ENCODE data around the gene B4GALT1. TPM values are rescaled to one million over a fixed set of nuclear protein-coding genes. Genes with fewer than 3 reads are reported as not detected.

Gene B4GALT1
- total and polyA plus RNA-seq, 5 donors, result 24.7 to 137 (median 53.6) TPM

Other genes with a start within 250 kb of the B4GALT1 start
- gene APTX, start 165.7 kb downstream of the B4GALT1 start, total RNA-seq, result 10 to 100 TPM; 15.7 to 16.8 (median 16.3) TPM
- 17.1 TPM for gene APTX, start 165.7 kb downstream of the B4GALT1 start, polyA plus RNA-seq
- gene DNAJA1, start 142.1 kb downstream of the B4GALT1 start, total RNA-seq, result 100 to 1,000 TPM in 2 of 4 donors, 10 to 100 TPM in 2; 63.7 to 119 (median 91.2) TPM
- 72.2 TPM for gene DNAJA1, start 142.1 kb downstream of the B4GALT1 start, polyA plus RNA-seq
- gene SMU1, start 90.7 kb downstream of the B4GALT1 start, total RNA-seq, result 10 to 100 TPM; 16.6 to 17.3 (median 17.0) TPM
- gene SMU1, start 90.7 kb downstream of the B4GALT1 start, polyA plus RNA-seq, result 9.4 TPM
- not detected for gene SPINK4, start 72.8 kb upstream of the B4GALT1 start, total RNA-seq
- gene SPINK4, start 72.8 kb upstream of the B4GALT1 start, polyA plus RNA-seq, result not detected
- 100 to 1,000 TPM; 199 to 229 (median 206) TPM for gene BAG1, start 97.4 kb upstream of the B4GALT1 start, total RNA-seq
- gene BAG1, start 97.4 kb upstream of the B4GALT1 start, polyA plus RNA-seq, result 222 TPM
- 10 to 100 TPM; 46.7 to 56.1 (median 52.1) TPM for gene CHMP5, start 97.7 kb upstream of the B4GALT1 start, total RNA-seq
- gene CHMP5, start 97.7 kb upstream of the B4GALT1 start, polyA plus RNA-seq, result 56.7 TPM
- 10 to 100 TPM; 29.2 to 37.6 (median 31.1) TPM for gene NFX1, start 123.2 kb upstream of the B4GALT1 start, total RNA-seq
- gene NFX1, start 123.2 kb upstream of the B4GALT1 start, polyA plus RNA-seq, result 12.3 TPM
- gene AQP7, start 235.2 kb upstream of the B4GALT1 start, total RNA-seq, result 100 to 1,000 TPM in 3 of 4 donors, 10 to 100 TPM in 1; 68.6 to 180 (median 126) TPM
- gene AQP7, start 235.2 kb upstream of the B4GALT1 start, polyA plus RNA-seq, result 161 TPM

Measured in right cardiac atrium (tissue), 5 donors.